ENCODE results near the gene SIRPG.

DNA sequence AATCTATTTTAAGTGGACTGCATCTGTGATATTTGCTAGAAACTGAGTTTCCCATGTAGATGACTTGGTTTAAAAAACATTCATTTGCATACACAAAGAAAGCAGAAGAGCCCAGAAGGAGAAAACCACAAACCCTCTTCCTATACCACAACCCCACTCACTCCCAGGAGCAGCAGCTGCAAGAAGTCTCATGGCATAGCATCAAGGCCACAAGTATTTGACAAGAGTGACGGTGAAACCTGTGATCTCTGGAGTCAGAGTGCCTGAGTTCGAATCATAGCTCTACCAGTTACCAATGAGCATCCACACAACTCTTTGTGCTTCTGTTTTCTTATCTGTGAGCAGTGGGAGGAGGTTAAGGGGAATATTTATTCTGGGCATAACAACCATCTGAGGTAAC, 44.7 kb upstream of the SIRPG start:
- TF ChIP-seq POLR2A (IDR thresholded peaks at IDR 0.05; ENCODE audit: low read length): no peak
- no peak for TF ChIP-seq GATA1 (IDR thresholded peaks at IDR 0.05; ENCODE audit: low read depth, low read length)

All from erythroblast (primary cell).